HG02678 (cell line): ENCODE data around the gene CD63.
"Not testable (repeated sequence)": the region's sequence is repeated elsewhere in the genome, so short reads cannot be mapped to it uniquely, and the experiment has no call there.

Source experiments
- ATAC-seq: cut with Tn5 transposase; IDR thresholded peaks from one replicate; pipeline ENCODE4 v1.9.1; 2021; ENCODE audit warnings: mild to moderate bottlenecking, moderate library complexity; ENCODE audit not compliant: unreplicated experiment

Gene CD63

GRCh38 chr12:55728939-55729818 lies at the start of gene CD63:
Gene CD63 (minus strand): TSS chr12:55729009. CDS start chr12:55728341, 668 bp downstream.
- peak; percentile 62 for ATAC-seq

GRCh38 chr12:55777856-55778255 lies 49.0 kb upstream of the CD63 start:
- ATAC-seq: no peak

GRCh38 chr12:55771736-55772135 lies 42.9 kb upstream of the CD63 start:
- no peak for ATAC-seq

GRCh38 chr12:55767156-55767555 lies 38.3 kb upstream of the CD63 start:
- ATAC-seq: no peak

- no peak for ATAC-seq
Measured at GRCh38 chr12:55765736-55766290, 37.0 kb upstream of the CD63 start.

GRCh38 chr12:55762646-55763045 lies 33.8 kb upstream of the CD63 start:
- ATAC-seq: no peak

- ATAC-seq: no peak
Measured at GRCh38 chr12:55760663-55761062, 31.9 kb upstream of the CD63 start.

GRCh38 chr12:55758575-55758974 lies 29.8 kb upstream of the CD63 start:
- not testable (repeated sequence) for ATAC-seq

- no peak for ATAC-seq
Measured at GRCh38 chr12:55757701-55758100, 28.9 kb upstream of the CD63 start.

- ATAC-seq: no peak
Measured at GRCh38 chr12:55755246-55755645, 26.4 kb upstream of the CD63 start.

- no peak for ATAC-seq
Measured at GRCh38 chr12:55748230-55748993, 19.6 kb upstream of the CD63 start.

- no peak for ATAC-seq
Measured at GRCh38 chr12:55746913-55747231, 18.1 kb upstream of the CD63 start.

GRCh38 chr12:55746174-55746912 lies 17.5 kb upstream of the CD63 start:
- ATAC-seq: no peak

- ATAC-seq: no peak
Measured at GRCh38 chr12:55745361-55746173, 16.8 kb upstream of the CD63 start.

- ATAC-seq: no peak
Measured at GRCh38 chr12:55744340-55745030, 15.7 kb upstream of the CD63 start.

GRCh38 chr12:55743406-55744339 lies 14.9 kb upstream of the CD63 start:
- ATAC-seq: peak; percentile 48

- peak; percentile 48 for ATAC-seq
Measured at GRCh38 chr12:55742719-55743405, 14.1 kb upstream of the CD63 start, which contains the start of gene GDF11. Gene GDF11 (plus strand): TSS chr12:55743122. CDS start chr12:55743317, 195 bp downstream.
